Panc1 (cell line): Measurements from ENCODE around the gene MUL1. TPM values are rescaled to one million over a fixed set of nuclear protein-coding genes. Genes with fewer than 3 reads are reported as not detected.

ENCODE experiments used
- ATAC-seq: fragments of 200-7000 bp; cut with Tn5 transposase; 2 replicates; pipeline ENCODE4 v1.9.1; 2020; ENCODE audit warnings: mild to moderate bottlenecking, moderate library complexity
- BruUV-seq: library from RNA; stranded (reverse); fragments of 400-500 nt; replicated peaks from 2 replicates; lab custom pipeline; 2021; lab: Mats Ljungman, UMichigan
- CTCF ChIA-PET: fragments of 300-600 bp; sonication (Branson Sonifier 250); formaldehyde crosslinking; loops from one replicate; lab custom pipeline; 2022; ENCODE audit warnings: antibody characterized with exemption; lab: Charles Lee
- POLR2A ChIA-PET: fragments of 300-600 bp; sonication (Branson Sonifier 250); formaldehyde crosslinking; loops from one replicate; lab custom pipeline; 2022; ENCODE audit warnings: antibody characterized with exemption; lab: Charles Lee
- DNase-seq: peaks from one replicate; pipeline ENCODE4 v3.0.0-alpha.2; 2010; ENCODE audit warnings: low read depth, low spot score
- H3K27ac ChIP-seq: 2 replicates; pipeline ENCODE4 v1.5.1; 2011; ENCODE audit warnings: mild to moderate bottlenecking, low read length, inconsistent platforms
- H3K27me3 ChIP-seq: fragments of 200-500 bp; sonication (Bioruptor generic); 2 replicates; pipeline ENCODE4 v1.6.0; 2014; ENCODE audit warnings: low read length, inconsistent platforms; ENCODE audit not compliant: control insufficient read depth, insufficient read depth
- H3K36me3 ChIP-seq: fragments of 200-500 bp; sonication (Bioruptor generic); 2 replicates; pipeline ENCODE4 v1.5.1; 2014; ENCODE audit warnings: inconsistent platforms, mild to moderate bottlenecking, low read length, moderate library complexity; ENCODE audit not compliant: control insufficient read depth, insufficient read depth
- H3K4me1 ChIP-seq: 2 replicates; pipeline ENCODE4 v1.5.1; 2011; ENCODE audit warnings: inconsistent platforms, mild to moderate bottlenecking, low read length, moderate library complexity; ENCODE audit not compliant: control insufficient read depth, insufficient read depth
- H3K4me3 ChIP-seq, 2 experiments: 2 replicates each; pipeline ENCODE4 v1.5.1; 2011 to 2012; ENCODE audit warnings: low read depth in 2 of 2, low read length in 2 of 2, mild to moderate bottlenecking in 2 of 2, inconsistent platforms in 1 of 2, moderate library complexity in 1 of 2
- H3K9me3 ChIP-seq: fragments of 200-500 bp; sonication (Bioruptor generic); 2 replicates; pipeline ENCODE4 v1.5.1; 2014; ENCODE audit warnings: low read depth, mild to moderate bottlenecking, inconsistent platforms, low read length, moderate library complexity; ENCODE audit not compliant: control insufficient read depth, insufficient read depth
- CTCF ChIP-seq: fragments of 450-650 bp; IDR thresholded peaks from 2 replicates; pipeline ENCODE4 v1.5.1; 2017; ENCODE audit warnings: mild to moderate bottlenecking
- POLR2AphosphoS5 ChIP-seq: IDR thresholded peaks from 2 replicates; pipeline ENCODE4 v1.6.1; 2012; ENCODE audit warnings: mild to moderate bottlenecking, low read depth, low read length, moderate library complexity
- REST ChIP-seq, 2 experiments: IDR thresholded peaks; 2 replicates each; pipeline ENCODE4 v1.6.1; 2011 to 2012; ENCODE audit warnings: low read depth in 2 of 2, control low read depth in 1 of 2, low read length in 1 of 2, mild to moderate bottlenecking in 1 of 2, moderate library complexity in 1 of 2; ENCODE audit not compliant: insufficient read depth in 1 of 2
- SIN3A ChIP-seq: IDR thresholded peaks from 2 replicates; pipeline ENCODE4 v1.6.1; 2012; ENCODE audit warnings: low read depth, mild to moderate bottlenecking, low read length, moderate library complexity, borderline replicate concordance; ENCODE audit not compliant: insufficient read depth
- TCF7L2 ChIP-seq: IDR thresholded peaks from 2 replicates; pipeline ENCODE4 v1.6.1; 2011; ENCODE audit warnings: mild to moderate bottlenecking, low read depth, low read length, inconsistent platforms
- in situ Hi-C: cut with HindIII; loops from 2 replicates; pipeline ENCODE4 v1.10.0; 2016; ENCODE audit warnings: low sequenced_read_pairs, low pct_unique_long_range_greater_than_20kb
- intact Hi-C: fragments of 100-400 bp; cut with micrococcal nuclease; formaldehyde crosslinking; loops from one replicate; pipeline ENCODE4 v1.10.0; 2022; ENCODE audit not compliant: unreplicated experiment
- total RNA-seq: library from RNA; stranded (reverse); gene quantifications from one replicate; pipeline ENCODE4 v1.2.1, GENCODE V29; 2021; ENCODE audit not compliant: unreplicated experiment

The MUL1 gene
- total RNA-seq, 1 experiment from 2014 or later, result 39.4 TPM

GRCh38 chr1:20481643-20482498 lies 26.1 kb downstream of the MUL1 start:
- Histone ChIP-seq H3K27ac (no peak overlapping the region), H3K9me3 (no peaks in the 10 kb centered on the region), H3K36me3 (peaks cover 2% of the 10 kb centered on the region; the same call in 1 of the 2 replicates), H3K4me1 (peaks cover 11% of the 10 kb centered on the region), H3K27me3 (peaks cover 5% of the 10 kb centered on the region; the same call in 1 of the 2 replicates), H3K4me3 (no peak overlapping the region)
- DNase-seq (no peak), ATAC-seq (no peak)
- TF ChIP-seq CTCF (no peak), SIN3A (no peak), REST (IDR thresholded peaks at IDR 0.05; ENCODE audit: insufficient read depth in 1 of 2, low read depth in 2 of 2, low read length in 1 of 2) (no peak), TCF7L2 (no peak), POLR2AphosphoS5 (no peak)
- no TSS peak for BruUV-seq
- intact Hi-C loops, result no loop called here
- in situ Hi-C loops, result no loop called here
- CTCF ChIA-PET, result interaction anchor here (0.6 kb wide), 1 partner anchor 294 kb away, joined by 3 read pairs; no protein-coding TSS in a partner anchor
- POLR2A ChIA-PET, result no interaction called here

- ChIA-PET CTCF (interaction anchor here (0.6 kb wide), 1 partner anchor 51 kb away, joined by 3 read pairs; no protein-coding TSS in a partner anchor), POLR2A (no interaction called here)
- H3K27ac ChIP-seq, result no peak overlapping the region
- peaks cover 2% of the 10 kb centered on the region; the same call in 1 of the 2 replicates for H3K36me3 ChIP-seq
- TF ChIP-seq CTCF (no peak), SIN3A (no peak), POLR2AphosphoS5 (no peak), TCF7L2 (no peak)
- intact Hi-C loops, result no loop called here
- H3K4me1 ChIP-seq, result peaks cover 18% of the 10 kb centered on the region
- in situ Hi-C loops, result no loop called here
- H3K27me3 ChIP-seq, result peaks cover 4% of the 10 kb centered on the region; the same call in 1 of the 2 replicates
- BruUV-seq, result no TSS peak
- DNase-seq (no peak), ATAC-seq (no peak)
- no peak overlapping the region for H3K4me3 ChIP-seq
- no peaks in the 10 kb centered on the region for H3K9me3 ChIP-seq
These were observed 26.9 kb downstream of the MUL1 start for GRCh38 chr1:20480951-20481617.
